ENCODE results near the gene RCSD1.
"Not testable (repeated sequence)": the region's sequence is repeated elsewhere in the genome, so short reads cannot be mapped to it uniquely, and the experiment has no call there.

Gene RCSD1, protein sequence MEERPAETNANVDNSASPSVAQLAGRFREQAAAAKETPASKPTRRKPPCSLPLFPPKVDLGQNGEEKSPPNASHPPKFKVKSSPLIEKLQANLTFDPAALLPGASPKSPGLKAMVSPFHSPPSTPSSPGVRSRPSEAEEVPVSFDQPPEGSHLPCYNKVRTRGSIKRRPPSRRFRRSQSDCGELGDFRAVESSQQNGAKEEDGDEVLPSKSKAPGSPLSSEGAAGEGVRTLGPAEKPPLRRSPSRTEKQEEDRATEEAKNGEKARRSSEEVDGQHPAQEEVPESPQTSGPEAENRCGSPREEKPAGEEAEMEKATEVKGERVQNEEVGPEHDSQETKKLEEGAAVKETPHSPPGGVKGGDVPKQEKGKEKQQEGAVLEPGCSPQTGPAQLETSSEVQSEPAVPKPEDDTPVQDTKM

DNA sequence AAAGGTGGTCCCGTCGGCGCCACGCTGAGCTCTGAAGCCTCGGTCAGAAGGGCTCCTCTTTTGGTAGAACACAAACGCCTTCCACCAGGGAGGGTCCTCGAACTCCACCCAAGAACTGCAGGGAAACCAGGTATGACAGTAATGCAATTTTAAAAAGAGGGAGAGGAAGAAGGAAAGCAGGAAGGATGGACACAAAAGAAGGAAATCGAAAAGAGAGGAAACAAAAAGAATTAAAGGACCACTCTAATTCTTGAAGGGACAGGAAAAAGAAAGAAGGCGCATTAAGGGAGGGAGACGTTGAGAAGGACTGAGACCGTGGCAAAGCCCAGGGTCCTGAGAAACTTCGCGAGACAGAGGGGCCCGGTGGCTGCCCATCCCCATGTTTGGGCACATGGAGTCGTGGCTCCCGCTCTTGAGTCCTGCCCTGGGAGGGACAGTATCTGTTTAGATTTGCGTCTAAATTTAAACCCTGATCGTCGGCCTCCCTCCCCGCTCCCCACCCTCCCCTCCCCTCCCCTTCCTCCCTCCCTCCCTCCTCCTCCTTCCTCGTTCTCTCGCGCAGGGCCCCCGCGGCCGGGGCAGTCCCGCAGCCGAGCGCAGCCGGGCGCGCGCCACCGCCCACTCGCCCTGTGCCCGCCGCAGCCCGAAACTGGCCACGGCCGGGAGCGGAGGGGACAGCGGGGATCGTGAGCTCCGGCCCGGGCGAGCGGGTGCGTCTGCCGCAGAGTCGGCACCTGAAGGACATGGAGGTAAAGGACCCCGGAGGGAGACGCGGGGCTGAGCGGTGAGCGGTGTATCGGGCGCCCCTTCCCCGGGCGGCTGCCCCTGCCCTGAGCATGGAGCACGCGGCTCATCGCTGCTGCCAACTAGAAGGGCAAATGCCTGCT is at the start of gene RCSD1:
Gene RCSD1 (plus strand): TSS at position 552 of the 887 bp plus-strand sequence. CDS start 192 bp downstream, at position 744.
- DNase-seq (ENCODE audit: low read depth in 2 of 2), result peak; percentile 58 to 64

DNA sequence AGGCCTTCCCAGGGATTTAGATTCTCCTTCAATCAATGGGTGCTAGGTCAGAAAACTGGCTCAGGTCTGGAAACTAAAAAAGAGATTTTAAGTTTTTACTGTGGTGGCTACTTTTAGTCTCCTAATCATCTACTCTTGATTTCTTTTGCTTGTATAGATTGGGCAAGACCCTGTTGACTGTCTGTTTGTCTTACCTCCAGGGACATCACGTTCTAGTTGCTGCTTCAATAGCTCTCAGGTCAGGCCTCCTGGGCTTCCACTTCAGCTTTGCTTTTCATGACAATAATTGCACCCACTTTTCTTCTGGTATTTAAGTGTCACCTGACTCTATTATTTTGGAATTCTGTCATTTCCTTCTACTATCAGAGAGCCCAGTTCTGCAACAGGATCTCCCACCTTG is 48.0 kb upstream of the RCSD1 start:
- no peak for DNase-seq (ENCODE audit: low read depth in 2 of 2)

DNA sequence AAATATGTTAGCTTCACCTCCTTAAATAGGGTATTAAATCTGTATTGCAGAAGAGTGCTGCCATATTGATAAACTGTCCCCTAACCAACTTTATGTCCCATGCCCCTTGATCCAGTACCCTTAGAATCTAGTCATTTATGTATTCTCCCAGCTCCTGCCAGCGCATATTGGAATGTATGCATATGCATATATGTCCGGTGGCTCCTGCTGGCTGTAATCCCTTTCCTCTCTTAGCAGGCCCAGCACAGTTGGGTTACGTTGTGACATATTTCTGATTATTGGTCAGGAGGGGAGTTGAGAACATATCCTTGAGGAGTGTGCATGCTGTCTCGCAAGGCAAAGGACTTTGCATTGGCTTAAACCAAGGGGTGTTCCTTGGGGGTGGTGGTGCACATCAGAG is 47.3 kb upstream of the RCSD1 start:
- DNase-seq (ENCODE audit: low read depth in 2 of 2), result no peak

DNA sequence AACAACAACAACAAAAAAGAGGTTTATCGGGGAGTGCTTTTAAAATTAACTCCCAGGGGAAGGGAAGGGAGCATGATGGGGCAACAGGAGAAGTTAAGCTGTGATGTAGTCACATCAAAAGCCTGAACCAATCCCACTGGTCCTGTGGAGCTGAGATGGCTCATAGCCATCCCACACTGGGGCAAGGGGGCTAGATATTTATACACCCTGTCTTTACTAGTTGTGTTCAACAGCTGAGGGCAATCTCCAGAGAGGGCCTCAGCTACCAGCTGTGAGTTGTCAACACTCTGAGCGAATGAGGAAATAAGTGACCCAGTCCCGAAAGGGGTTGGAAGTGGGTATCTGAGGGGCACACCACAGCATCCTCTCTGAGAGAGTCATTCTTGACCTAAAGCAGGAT is 45.5 kb upstream of the RCSD1 start:
- DNase-seq (ENCODE audit: low read depth in 2 of 2), result no peak

DNA sequence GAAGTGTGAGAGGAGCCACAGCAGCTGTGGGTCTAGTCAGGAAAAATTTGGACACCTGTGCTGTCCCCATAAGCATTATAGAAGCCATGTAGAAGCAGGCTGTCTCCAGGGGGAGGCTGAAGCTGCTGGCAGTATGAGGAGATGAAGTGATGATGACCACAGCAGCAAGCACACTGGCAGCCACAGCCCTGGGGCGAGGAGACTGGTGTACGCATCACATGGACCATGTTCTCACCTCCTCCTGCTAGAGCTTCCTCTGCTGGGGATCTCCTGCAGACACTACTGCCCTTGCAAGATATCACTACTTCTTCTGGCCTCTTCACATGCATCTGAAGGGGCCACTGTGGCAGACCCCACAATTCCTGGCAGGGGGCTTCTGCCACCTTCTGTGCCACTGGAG is 42.7 kb upstream of the RCSD1 start:
- DNase-seq (ENCODE audit: low read depth in 2 of 2), result no peak

DNA sequence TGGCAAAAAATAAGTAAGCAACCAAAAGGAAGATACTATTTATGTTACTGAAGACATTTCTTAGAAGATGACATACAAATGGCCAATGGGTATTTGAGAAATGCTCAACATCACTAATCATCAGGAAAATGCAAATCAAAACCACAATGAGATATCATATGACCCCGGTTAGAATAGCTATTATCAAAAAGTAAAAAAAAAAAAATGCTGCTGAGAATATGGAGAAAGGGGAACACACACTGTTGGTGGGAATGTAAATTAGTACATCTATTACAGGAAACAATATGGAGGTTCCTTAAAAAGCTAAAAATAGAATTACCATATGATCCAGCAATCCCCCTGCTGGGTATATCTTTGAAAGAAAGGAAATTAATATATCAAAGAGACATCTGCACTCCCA is 42.2 kb upstream of the RCSD1 start:
- no peak for DNase-seq (ENCODE audit: low read depth in 2 of 2)

DNA sequence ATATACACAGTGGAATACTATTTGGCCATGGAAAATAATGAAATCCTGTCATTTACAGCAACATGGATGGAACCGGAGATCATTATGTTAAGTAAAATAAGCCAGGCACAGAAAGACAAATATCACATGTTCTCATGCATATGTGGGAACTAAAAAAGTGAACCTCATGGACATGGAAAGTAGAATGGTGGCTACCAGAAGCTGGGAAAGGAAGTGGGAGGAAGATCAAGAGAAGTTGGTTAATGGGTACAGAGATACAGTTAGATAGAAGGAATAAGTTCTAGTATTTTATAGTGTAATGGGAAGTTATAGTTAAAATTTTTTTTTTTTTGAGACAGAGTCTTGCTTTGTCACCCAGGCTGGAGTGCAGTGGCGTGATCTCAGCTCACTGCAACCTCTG is 41.7 kb upstream of the RCSD1 start:
- DNase-seq (ENCODE audit: low read depth in 2 of 2), result no peak

DNA sequence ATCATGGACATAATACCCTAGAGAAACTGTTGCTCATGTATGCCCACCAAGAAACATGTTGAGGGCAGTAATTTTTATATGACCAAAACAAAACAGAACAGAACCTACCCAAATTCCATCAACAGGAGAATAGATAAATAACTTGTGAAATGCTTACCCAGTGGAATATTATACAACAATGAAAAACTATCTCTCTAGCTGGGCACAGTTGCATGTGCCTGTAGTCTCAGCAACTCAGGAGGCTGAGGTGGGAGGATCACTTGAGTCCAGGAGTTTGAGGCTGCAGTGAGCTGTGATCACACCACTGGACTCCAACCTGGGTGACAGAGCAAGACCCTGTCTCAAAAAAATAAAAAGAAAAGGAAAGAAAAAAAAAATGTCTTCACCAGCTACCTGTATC is 37.6 kb upstream of the RCSD1 start:
- no peak for DNase-seq (ENCODE audit: low read depth in 2 of 2)

DNA sequence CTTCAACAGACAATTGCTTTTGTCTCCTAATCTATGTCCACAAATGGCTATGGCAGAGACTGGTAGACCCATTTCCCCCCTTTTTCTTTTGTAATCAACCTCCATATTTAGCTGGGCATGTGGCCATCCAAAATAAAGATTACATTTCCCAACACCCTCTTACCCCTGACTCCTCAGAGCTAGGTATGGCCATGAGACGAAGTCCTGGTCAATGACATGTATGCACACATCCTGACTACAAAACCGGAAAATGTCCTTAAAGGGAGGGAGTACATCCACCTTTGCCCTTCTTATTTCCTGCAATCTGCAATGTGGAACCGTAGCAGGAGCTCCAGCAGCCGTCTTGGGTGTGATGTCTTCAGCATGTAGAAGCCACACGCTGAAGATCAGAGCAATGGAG is 36.2 kb upstream of the RCSD1 start:
- no peak for DNase-seq (ENCODE audit: low read depth in 2 of 2)

DNA sequence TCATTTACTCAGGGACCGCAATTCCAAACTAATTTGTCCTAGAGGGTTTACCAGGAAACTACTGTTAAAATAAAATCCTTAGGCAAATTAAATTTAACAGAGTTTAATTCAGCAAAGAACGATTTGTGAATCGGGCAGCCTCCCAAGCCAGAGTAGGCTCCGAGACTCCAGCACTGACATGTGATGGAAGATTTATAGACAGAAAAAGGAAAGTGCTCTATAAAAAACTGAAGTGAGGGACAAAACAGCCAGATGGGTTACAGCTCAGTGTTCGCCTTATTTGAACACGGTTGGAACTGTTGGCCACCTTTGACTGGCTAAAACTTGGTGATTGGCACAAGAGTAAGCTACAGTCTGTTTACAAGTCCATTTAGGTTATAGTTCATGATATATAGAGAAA is 35.2 kb upstream of the RCSD1 start:
- DNase-seq (ENCODE audit: low read depth in 2 of 2), result no peak

DNA sequence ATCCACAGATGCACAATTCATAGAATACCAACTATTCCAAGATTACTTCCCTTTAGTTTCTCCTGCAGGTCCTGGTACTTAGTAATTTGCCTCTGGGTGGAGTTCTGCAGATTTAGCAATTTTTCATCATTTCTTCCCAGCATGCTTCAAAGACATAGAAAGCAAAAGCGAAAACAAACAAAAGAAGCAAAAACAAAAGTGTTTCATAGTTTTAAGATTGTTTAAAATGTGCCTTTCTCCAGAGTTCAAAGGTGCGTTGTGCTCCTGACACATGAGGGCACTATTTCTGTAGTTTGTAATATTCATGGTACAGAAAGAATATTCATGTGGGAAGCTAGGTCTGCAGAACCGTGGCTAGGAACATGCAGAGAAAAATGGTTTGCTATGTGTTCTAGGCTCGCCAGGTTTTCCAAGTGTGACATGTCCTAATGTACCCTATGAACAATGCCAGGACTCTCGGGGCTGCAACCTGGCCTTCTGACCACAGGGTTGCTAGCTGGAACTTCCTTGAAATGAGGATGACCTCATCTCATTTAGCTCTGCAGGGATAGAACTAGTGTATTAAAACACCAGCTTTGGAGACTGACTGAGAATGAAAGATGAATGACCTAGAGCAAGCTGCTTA is 30.0 kb upstream of the RCSD1 start:
- peak in 1 of 2 donors; percentile 8 for DNase-seq (ENCODE audit: low read depth in 2 of 2)

DNA sequence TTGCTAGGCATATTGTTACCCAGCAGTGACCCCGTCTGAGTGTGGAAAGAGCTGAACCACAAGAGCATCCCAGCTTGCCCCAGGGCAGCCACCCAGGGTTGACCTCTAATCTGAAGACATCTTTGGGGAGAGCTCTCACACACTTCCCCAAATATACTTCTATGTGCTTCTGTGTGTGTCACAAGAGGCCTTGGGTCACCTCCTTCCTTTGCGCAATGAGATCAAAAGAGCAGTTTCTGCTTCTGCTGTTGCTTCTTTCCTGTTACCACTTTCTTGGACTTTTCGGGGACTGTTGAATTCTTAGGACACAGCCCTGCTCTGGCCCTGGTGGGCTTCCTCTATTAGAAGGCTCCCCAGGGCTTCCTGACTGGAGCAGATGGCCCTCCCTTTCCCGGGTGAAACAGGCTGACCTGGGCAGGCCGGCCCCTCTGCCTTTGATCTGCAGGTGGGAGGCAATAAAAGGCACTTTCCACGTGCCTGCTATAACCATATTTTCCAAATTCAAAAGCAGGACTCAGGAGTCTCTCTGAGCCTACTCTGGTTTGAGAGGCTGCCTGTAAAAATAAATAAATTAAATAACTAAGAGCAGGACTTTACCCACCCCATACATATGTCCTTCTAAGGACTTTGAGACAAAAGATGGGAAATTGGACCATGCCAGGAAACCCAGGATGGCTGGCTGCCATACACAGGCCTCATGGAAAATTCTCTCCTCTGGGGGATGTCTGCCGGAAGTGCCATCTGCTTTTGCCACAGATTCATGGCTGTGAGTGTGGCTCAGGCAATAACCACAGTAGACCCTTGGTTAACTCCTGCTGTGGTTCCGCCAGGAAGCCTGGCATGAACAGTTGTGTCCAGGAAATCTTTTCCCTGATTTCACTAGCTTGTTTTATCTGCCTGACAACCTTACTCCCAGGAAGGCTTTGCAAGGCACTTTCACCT is 28.3 kb upstream of the RCSD1 start:
- no peak for DNase-seq (ENCODE audit: low read depth in 2 of 2)

DNA sequence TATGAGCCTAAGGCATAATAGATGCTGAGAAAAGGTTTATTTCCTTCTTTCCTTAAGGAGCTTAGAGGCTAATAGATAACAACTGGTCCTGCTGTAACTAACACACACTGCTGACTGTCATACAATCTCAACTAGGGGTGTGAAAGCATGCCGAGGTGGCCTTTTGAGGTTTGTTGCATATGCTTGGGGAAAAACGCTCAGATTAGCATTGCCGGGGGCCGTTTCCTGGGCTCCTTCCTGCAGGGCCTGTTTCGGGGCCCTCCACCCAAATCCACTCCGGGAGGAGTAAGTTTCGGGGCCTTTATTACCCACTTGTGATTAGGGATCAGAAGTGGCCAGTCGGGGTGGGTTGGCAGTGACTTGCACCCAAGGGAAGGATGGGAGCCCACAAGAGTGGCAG is 27.2 kb upstream of the RCSD1 start:
- DNase-seq (ENCODE audit: low read depth in 2 of 2), result peak in 1 of 2 donors; percentile 10

DNA sequence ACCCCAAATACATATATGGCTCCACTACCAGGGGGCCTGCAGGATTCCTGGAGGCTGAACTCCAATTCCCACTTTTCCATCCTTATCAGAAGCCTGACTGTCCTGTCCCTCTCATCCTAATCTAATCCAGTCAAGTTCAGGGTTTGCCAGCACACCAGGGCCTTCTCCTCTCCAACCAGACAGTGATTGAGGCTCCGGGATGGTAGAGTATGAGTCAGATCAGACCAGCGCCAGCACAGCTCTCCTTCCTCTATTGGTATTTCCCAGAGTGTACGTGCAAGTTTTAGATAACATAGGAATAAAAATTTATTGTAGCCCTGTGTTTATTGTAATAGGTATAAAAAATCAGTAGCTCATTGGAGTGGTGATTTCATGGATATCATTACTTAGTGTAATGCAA is 24.5 kb upstream of the RCSD1 start:
- no peak for DNase-seq (ENCODE audit: low read depth in 2 of 2)

DNA sequence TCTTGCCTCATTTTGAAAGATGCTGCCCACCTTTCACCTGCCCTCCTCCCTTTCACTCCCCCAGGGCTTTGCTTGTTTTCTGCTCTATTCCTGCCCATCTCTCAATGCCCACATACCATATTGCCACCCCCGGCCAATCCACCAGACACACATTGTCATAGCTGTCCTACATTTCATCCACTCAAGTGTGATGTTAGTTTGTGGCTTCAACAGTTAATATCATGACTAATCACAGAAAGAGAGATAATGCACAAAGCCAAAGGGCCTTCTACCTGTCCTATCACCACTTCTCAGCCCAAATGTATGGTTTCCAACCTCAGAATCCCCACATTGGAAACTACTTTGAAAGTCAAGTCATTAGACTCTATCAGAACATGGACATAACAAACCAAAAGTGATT is 18.0 kb upstream of the RCSD1 start:
- no peak for DNase-seq (ENCODE audit: low read depth in 2 of 2)

DNA sequence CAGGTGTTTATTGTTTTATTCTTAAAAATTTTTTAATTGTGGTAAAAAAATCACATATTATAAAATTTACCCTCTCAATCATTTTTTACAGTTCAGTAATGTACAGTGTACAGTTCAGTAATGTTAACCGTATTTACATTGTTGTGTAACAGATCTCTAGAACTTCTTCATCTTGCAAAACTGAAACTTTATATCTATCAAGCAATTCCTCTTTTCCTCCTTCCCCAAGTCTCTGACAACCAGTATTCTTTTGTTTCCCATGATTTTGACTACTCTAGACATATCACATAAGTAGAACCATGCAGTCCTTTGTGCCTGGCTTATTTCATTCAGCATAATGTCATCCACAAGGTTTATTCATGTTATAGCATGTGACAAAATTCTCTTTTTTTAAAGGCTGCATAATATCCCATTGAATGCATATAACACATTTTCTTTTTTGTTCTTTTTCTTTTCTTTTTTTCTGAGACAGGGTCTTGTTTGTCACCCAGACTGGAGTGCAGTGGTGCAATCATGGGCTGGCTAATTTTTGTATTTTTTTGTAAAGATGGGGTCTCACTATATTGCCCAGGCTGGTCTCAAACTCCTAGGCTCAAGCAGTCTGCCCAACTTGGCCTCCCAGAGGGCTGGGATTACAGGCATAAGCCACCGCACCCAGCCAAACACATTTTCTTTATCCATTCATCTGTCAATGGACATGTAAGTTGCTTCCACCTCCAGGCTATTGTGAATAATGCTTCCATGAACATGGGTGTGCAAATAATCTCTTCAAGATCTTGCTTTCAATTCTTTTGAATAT is 17.2 kb upstream of the RCSD1 start:
- DNase-seq (ENCODE audit: low read depth in 2 of 2), result no peak

DNA sequence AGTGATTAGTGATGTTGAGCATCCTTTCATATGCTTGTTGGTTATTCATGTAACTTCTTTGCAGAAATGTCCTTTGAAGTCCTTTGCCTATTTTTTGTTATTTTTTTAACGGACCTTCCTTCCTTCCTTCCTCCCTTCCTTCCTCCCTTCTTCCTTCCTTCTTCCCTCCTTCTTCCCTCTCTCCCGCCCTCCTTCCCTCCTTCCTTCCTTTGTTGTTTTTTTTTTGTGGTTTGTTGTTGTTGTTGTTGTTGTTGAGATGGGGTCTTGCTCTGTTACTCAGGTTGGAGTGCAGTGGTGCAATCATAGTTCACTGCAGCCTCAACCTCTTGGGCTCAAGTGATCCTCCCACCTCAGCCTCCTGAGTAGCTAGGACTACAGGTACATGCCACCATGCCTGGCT is 16.0 kb upstream of the RCSD1 start:
- not testable (repeated sequence) for DNase-seq (ENCODE audit: low read depth in 2 of 2)

DNA sequence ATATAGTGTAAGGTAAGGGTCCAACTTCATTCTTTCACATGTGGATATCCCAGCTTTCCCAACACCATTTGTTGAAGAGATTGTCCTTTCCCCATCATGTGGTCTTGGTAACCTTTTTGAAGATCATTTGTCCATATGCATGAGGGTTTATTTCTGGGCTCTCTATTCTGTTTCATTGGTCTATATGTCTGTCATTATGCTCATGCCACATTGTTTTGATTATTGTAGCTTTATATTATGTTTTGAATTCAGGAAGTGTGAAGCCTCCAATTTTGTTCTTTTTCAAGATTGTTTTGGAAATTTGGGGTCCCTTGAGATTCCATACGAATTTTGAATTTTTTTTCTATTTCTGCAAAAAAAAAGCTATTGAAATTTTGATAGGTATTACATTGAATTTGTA is 15.2 kb upstream of the RCSD1 start:
- no peak for DNase-seq (ENCODE audit: low read depth in 2 of 2)

DNA sequence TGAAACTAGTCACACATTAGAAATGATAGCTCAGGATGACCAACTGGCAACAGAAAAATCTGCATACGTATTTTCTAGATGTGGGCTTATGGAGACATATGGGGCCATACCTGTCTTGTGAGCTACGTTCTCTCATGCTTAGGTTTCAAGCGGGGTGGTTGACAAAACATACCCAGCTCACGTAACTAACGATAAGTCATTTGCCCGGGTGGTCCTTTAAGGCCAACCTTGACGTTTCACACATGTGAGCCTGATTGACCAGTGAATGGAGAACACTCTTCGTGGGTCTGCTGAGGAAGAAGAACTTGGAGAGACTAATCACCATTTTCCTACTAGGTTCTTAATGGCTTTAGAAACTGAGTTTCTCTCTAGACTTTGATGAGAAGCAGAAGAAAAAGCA is 13.5 kb upstream of the RCSD1 start:
- no peak for DNase-seq (ENCODE audit: low read depth in 2 of 2)

Measured in stimulated activated CD4-positive, alpha-beta T cell treated with anti-CD3 and anti-CD28 coated beads, Interleukin-1b, Interleukin-23, amount 100 ng/mL, for 4 hours (primary cell).